KMS-11 (cell line): Measurements from ENCODE around the gene SLC23A3.
A peak's percentile ranks its signal among the peaks of the same experiment; 100 is the strongest.

ENCODE experiments used
- H2AFZ ChIP-seq: fragments of 200-600 bp; sonication (generic); 2 replicates; pipeline ENCODE4 v1.6.1; 2016; ENCODE audit warnings: antibody characterized with exemption, mixed run types, low read depth
- H3K27ac ChIP-seq: fragments of 200-600 bp; sonication (generic); 2 replicates; pipeline ENCODE4 v1.6.1; 2016; ENCODE audit warnings: mild to moderate bottlenecking, mixed run types
- H3K27me3 ChIP-seq: fragments of 200-600 bp; sonication (generic); 2 replicates; pipeline ENCODE4 v1.6.1; 2017; ENCODE audit warnings: mild to moderate bottlenecking, low read depth, mixed run types, moderate library complexity; ENCODE audit not compliant: insufficient read depth
- H3K36me3 ChIP-seq: fragments of 200-600 bp; sonication (generic); 2 replicates; pipeline ENCODE4 v1.6.1; 2017; ENCODE audit warnings: mild to moderate bottlenecking, mixed run types; ENCODE audit not compliant: insufficient read depth
- H3K4me1 ChIP-seq: fragments of 200-600 bp; sonication (generic); 2 replicates; pipeline ENCODE4 v1.6.1; 2016; ENCODE audit warnings: mild to moderate bottlenecking, low read depth, mixed run types; ENCODE audit not compliant: poor library complexity, severe bottlenecking
- H3K4me2 ChIP-seq: fragments of 200-600 bp; sonication (generic); 2 replicates; pipeline ENCODE4 v1.7.0; 2016; ENCODE audit warnings: mild to moderate bottlenecking, mixed run types
- H3K4me3 ChIP-seq: fragments of 200-600 bp; sonication (generic); IDR thresholded peaks from 2 replicates; pipeline ENCODE4 v1.6.1; 2017; ENCODE audit warnings: low read depth, low read length, mixed read lengths; ENCODE audit not compliant: insufficient read depth
- H3K79me2 ChIP-seq: fragments of 200-600 bp; sonication (generic); 2 replicates; pipeline ENCODE4 v1.6.1; 2016; ENCODE audit warnings: low read depth, mixed run types; ENCODE audit not compliant: insufficient read depth
- H3K9ac ChIP-seq: fragments of 200-600 bp; sonication (generic); 2 replicates; pipeline ENCODE4 v1.6.1; 2016; ENCODE audit warnings: mild to moderate bottlenecking, mixed run types
- H4K20me1 ChIP-seq: fragments of 200-600 bp; sonication (generic); 2 replicates; pipeline ENCODE4 v1.6.1; 2016; ENCODE audit warnings: mild to moderate bottlenecking, mixed run types; ENCODE audit not compliant: insufficient read depth
- CTCF ChIP-seq: fragments of 200-600 bp; sonication (generic); conservative IDR thresholded peaks from 2 replicates; pipeline ENCODE4 v1.6.1; 2017; ENCODE audit warnings: low read depth, mild to moderate bottlenecking, antibody characterized with exemption, low read length, moderate library complexity, mixed read lengths

The SLC23A3 gene

GRCh38 chr2:219168932-219169331, 897 bp downstream of the SLC23A3 start:
- no peak overlapping the region for H3K9ac ChIP-seq

GRCh38 chr2:219168526-219168925, 1.3 kb downstream of the SLC23A3 start:
- TF ChIP-seq CTCF = no peak
- no peaks in the 10 kb centered on the region for H4K20me1 ChIP-seq
- no peak overlapping the region for H3K9ac ChIP-seq
- no peak overlapping the region for H3K4me3 ChIP-seq
- no peak overlapping the region for H3K27ac ChIP-seq
- no peak overlapping the region for H3K4me2 ChIP-seq
- no peaks in the 10 kb centered on the region; the same call in 1 of the 2 replicates for H3K27me3 ChIP-seq
- 0 out of 2 replicates have a peak overlapping the region, but pooled peaks have one; percentile 16 for H2AFZ ChIP-seq
- no peaks in the 10 kb centered on the region for H3K79me2 ChIP-seq
- H3K36me3 ChIP-seq = no peaks in the 10 kb centered on the region
- peaks cover 11% of the 10 kb centered on the region for H3K4me1 ChIP-seq

More at GRCh38 chr2:219168932-219169331, 897 bp downstream of the SLC23A3 start:
- Histone ChIP-seq H3K27ac (no peak overlapping the region), H3K4me3 (no peak overlapping the region), H3K36me3 (no peaks in the 10 kb centered on the region), H3K4me2 (no peak overlapping the region), H3K4me1 (peaks cover 11% of the 10 kb centered on the region), H2AFZ (0 out of 2 replicates have a peak overlapping the region, but pooled peaks have one; percentile 16), H4K20me1 (no peaks in the 10 kb centered on the region), H3K27me3 (no peaks in the 10 kb centered on the region), H3K79me2 (no peaks in the 10 kb centered on the region)
- no peak for TF ChIP-seq CTCF

GRCh38 chr2:219167997-219168396, 1.8 kb downstream of the SLC23A3 start:
- no peak for TF ChIP-seq CTCF
- Histone ChIP-seq H3K4me3 (no peak overlapping the region), H3K4me1 (peaks cover 11% of the 10 kb centered on the region), H3K27me3 (no peaks in the 10 kb centered on the region; the same call in 1 of the 2 replicates), H3K27ac (no peak overlapping the region), H3K79me2 (no peaks in the 10 kb centered on the region), H3K4me2 (no peak overlapping the region), H3K9ac (no peak overlapping the region), H3K36me3 (no peaks in the 10 kb centered on the region), H2AFZ (0 out of 2 replicates have a peak overlapping the region, but pooled peaks have one; percentile 16), H4K20me1 (no peaks in the 10 kb centered on the region)

GRCh38 chr2:219165058-219165911, 4.5 kb downstream of the SLC23A3 start:
- H3K36me3 ChIP-seq = no peaks in the 10 kb centered on the region
- no peak overlapping the region for H3K9ac ChIP-seq
- H3K4me2 ChIP-seq = no peak overlapping the region
- peaks cover 18% of the 10 kb centered on the region for H3K4me1 ChIP-seq
- H3K27ac ChIP-seq = no peak overlapping the region
- H3K4me3 ChIP-seq = no peak overlapping the region
- no peaks in the 10 kb centered on the region for H4K20me1 ChIP-seq
- no peaks in the 10 kb centered on the region; the same call in 1 of the 2 replicates for H3K27me3 ChIP-seq
- TF ChIP-seq CTCF = no peak
- H3K79me2 ChIP-seq = no peaks in the 10 kb centered on the region
- no peak overlapping the region for H2AFZ ChIP-seq
